GM12892 (cell line): ENCODE data around the gene HIP1.

Experiments
- POLR2A ChIP-seq: IDR thresholded peaks from 2 replicates; pipeline ENCODE4 v1.6.1; 2011; ENCODE audit warnings: low read depth, low read length, control low read depth
- POLR2AphosphoS5 ChIP-seq: IDR thresholded peaks from 2 replicates; pipeline ENCODE4 v1.6.1; 2011; ENCODE audit warnings: low read depth, low read length, control low read depth
- TAF1 ChIP-seq: IDR thresholded peaks from 2 replicates; pipeline ENCODE4 v1.6.1; 2011; ENCODE audit warnings: low read depth, mild to moderate bottlenecking, control low read depth, low read length, borderline replicate concordance

DNA sequence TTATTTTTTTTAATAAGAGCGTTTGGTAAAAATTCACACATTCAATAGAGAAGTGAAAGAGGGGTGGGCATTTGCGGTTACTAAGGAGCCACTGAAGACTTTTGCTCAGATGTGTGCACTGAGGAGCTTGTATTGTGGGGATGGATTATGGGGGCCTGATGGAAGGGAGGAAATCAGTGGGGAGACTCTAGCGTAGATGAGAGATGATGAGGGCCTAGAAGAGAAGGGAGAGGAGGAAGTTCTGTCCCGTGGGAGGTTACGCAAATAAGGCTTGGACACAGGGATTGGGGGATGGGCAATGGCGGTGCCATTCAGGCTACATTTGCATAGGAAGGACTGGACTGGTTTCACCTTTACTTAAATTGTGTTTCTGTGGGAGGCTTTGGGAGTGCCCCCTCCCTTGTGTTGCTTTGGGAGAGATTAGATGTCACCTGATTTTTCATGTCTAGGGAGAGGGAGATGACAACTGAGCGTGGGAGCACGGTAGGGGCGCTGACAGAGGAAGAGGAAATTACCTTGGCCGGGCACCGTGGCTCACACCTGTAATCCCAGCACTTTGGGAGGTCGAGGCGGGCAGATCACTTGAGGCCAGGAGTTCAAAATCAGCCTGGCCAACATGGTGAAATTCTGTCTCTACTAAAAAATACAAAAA, 2.2 kb upstream of the HIP1 start:
- TF ChIP-seq POLR2A (no peak), TAF1 (no peak), POLR2AphosphoS5 (no peak)
